ENCODE data around the gene ADAMTS17.

- TF ChIP-seq POLR2A (IDR thresholded peaks at IDR 0.05; ENCODE audit: low read depth, low read length): no peak
- TF ChIP-seq POLR2AphosphoS5 (IDR thresholded peaks at IDR 0.05; ENCODE audit: low read depth, low read length): no peak
- TF ChIP-seq TAF1 (IDR thresholded peaks at IDR 0.05; ENCODE audit: borderline replicate concordance, low read depth, low read length): no peak
Observed at GRCh38 chr15:100022391-100022790, 319.4 kb downstream of the ADAMTS17 start.
